Measurements from ENCODE around the gene ALPI.
"Not testable (repeated sequence)": the region's sequence is repeated elsewhere in the genome, so short reads cannot be mapped to it uniquely, and the experiment has no call there.

- TF ChIP-seq EZH2phosphoT487 (IDR thresholded peaks at IDR 0.05; ENCODE audit: borderline replicate concordance); YY1 (IDR thresholded peaks at IDR 0.05; ENCODE audit: extremely low read depth, insufficient replicate concordance, low read depth, low read length); CBX3 (IDR thresholded peaks at IDR 0.05; ENCODE audit: low read depth); EZH2 (IDR thresholded peaks at IDR 0.05); POLR2A (IDR thresholded peaks at IDR 0.05; ENCODE audit: borderline replicate concordance, extremely low read depth, insufficient read depth, insufficient read length): not testable (repeated sequence)
- TF ChIP-seq, protein P1, sequence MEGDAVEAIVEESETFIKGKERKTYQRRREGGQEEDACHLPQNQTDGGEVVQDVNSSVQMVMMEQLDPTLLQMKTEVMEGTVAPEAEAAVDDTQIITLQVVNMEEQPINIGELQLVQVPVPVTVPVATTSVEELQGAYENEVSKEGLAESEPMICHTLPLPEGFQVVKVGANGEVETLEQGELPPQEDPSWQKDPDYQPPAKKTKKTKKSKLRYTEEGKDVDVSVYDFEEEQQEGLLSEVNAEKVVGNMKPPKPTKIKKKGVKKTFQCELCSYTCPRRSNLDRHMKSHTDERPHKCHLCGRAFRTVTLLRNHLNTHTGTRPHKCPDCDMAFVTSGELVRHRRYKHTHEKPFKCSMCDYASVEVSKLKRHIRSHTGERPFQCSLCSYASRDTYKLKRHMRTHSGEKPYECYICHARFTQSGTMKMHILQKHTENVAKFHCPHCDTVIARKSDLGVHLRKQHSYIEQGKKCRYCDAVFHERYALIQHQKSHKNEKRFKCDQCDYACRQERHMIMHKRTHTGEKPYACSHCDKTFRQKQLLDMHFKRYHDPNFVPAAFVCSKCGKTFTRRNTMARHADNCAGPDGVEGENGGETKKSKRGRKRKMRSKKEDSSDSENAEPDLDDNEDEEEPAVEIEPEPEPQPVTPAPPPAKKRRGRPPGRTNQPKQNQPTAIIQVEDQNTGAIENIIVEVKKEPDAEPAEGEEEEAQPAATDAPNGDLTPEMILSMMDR (IDR thresholded peaks at IDR 0.05 in 2 of 3, conservative IDR thresholded peaks at IDR 0.05 in 1 of 3; ENCODE audit: borderline replicate concordance in 1 of 3, insufficient read depth in 1 of 3, low read depth in 2 of 3, low read length in 2 of 3) = not testable (repeated sequence)
Observed at GRCh38 chr2:232433622-232434021, 22.3 kb upstream of the ALPI start.

Data from HCT116 (cell line).